Measurements from ENCODE around the gene FBXO28.

Gene FBXO28

DNA sequence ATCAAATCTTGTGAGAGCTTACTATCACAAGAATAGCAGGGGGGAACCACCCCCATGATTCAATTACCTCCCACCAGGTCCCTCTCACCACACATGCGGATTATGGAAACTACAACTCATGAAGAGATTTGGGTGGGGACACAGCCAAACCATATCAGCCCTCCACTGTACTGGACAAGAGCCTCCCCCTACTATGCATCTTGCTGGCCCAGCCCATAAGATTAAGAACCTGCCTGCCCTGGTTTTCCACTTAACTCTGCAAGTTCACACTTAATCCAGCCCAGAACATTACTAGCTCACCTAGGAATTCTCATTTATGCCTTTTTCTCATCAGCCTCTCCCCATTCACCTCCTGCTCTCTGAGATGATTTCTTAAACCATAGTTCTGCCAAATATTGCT lies 18.0 kb upstream of the FBXO28 start:
- DNase-seq (ENCODE audit: low read depth) = no peak

DNA sequence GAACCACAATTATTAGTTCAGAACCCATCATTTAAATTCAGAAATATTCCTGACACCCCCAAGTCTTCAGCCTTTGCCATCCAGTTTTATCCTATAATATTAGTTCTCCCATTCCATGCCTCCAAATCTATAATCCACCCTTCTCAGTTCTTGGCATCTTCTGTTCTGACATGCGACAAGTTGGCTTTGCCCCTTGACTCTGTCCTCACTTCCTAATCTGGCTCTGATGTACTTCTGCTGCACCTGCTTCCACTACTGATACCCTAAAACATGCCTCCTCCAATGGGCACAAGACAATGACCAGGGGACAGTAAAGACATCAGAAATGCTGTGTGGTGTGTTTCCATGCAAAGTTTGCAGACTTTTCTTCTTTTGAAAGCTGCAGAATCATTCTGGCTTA lies 17.1 kb upstream of the FBXO28 start:
- no peak for DNase-seq (ENCODE audit: low read depth)

DNA sequence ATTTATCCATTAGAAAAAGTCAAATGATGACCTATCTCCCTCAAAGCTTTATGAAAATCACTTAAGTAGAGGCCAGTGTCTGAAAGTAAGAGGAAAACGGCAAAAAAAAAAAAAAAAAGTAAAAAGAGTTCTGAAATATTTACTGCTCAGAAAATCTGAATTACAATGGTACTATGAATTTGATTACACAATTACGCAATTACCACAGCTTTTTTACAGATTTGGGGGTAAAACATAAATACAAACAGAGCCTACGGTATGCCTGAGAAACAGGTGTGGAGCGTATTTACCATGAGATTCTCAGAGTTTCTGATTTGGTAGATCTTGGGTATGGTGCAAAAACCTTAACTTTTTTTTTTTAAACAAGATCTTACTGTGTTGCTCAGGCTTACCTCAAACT lies 15.9 kb upstream of the FBXO28 start:
- no peak for DNase-seq (ENCODE audit: low read depth)

DNA sequence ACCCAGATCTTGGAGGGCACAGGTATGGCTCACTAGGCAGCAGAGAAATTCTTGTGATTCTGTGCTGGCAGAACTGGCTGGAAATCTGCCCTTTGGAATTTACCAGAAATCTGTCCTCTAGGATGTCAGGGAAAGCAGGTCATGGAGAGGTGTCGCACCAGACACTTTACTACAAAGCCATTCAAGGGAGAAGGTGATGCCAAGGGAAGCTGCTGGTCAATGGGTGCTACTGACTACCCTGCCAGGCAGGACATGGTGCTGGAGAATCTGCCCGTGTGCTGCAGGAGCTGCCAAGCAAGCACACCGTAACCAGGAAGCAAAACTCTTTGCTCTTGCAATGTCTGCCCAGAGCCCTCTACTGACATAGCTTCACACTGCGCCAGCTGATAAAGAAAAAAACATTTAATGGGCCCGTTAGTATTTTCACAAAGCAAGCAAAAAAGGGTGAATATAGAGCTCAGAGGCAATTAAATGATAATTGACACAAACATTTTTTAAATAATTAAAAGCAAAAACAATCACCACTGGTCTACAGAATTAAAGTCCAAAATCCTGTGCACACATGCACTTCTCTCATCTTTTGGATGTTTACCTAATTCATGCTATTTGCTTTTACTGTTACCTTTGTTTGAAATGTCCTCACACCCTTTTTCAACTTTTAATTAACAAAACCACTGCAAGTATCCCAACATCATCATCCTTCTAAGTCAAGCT lies 7.2 kb upstream of the FBXO28 start:
- no peak for DNase-seq (ENCODE audit: low read depth)

DNA sequence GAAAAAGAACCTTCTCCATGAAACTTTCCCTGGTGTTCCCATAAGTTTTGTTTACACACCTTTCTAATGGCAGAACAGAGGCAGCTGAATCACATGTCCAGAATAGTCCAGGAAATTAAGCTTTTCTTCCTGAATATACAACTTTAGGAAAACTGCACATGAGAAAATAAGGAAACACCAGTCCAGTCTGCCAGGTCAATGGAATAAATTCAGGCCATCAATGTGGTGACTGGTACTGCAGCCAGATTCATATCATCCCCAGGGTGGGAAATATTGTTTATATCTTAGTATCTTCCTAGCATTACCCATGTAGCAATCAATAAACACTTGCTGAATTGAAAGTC lies 6.7 kb upstream of the FBXO28 start:
- no peak for DNase-seq (ENCODE audit: low read depth)

DNA sequence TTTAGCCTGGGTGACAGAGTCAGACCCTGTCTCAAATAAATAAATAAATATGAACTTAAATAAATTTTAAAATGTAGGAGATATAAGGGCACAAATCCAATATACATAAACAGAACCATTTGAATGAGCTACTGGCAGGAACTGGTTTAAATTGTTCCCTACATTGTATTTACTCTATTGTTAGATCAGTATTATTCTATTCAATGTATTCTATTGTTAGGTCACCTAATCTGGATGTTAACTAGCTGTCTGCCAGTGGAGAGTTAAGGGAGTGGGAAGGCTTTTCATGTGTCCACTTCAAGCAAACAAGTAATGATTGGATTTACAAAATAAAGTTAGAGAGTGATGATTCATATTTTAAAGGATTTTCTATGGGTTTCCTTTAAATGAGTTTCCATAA lies 4.9 kb upstream of the FBXO28 start:
- DNase-seq (ENCODE audit: low read depth) = no peak

DNA sequence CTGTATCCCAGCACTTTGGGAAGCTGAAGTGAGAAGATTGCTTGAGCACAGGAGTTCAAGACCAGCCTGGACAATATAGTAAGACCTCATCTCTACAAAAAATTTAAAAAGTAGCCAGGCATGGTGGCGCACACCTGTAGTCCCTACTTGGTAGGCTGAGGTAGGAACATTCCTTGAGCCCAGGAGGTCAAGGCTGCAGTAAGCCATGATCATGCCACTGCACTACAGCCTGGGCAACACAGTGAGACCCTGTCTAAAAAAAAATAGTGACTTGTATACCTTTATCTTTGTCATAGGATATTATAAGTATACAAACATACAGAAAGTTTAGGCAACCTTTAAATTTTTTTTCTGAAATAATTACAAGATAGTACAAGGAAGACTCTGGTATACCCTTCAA lies 3.9 kb upstream of the FBXO28 start:
- DNase-seq (ENCODE audit: low read depth) = no peak

DNA sequence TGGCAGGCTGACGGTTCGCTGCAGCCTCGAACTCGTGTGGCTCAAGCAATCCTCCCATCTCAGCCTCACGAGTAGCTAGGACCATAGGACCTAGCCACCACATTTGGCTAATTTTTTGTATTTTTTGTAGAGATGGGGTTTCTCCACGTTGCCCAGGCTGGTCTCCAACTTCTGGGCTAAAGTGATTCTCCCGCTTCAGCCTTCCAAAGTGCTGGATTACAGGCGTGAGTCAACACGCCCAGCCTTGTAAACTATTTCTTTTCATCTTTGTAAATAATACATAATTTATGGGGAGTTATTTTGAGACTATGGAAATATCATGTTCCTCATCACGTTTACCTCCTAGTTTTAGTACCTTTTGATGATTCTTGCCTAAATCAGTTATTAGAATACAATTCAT lies 906 bp upstream of the FBXO28 start:
- no peak for DNase-seq (ENCODE audit: low read depth)

DNA sequence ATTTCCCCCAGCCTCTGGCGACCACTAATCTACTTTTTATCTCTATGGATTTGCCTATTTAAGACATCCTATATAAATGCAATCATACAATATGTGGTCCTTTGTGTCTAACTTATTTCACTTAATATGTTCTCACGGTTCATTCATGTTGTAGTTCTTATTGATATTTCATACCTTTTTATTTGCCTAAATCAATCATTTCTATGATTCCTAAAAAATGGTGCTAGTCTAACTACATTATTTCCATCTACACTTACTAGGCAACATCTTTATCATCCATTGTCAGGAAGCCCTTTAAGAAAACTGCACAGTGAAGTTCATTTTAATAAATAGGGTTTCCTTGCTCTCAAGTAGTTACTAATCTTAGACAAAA lies 380 bp upstream of the FBXO28 start:
- DNase-seq (ENCODE audit: low read depth) = no peak

DNA sequence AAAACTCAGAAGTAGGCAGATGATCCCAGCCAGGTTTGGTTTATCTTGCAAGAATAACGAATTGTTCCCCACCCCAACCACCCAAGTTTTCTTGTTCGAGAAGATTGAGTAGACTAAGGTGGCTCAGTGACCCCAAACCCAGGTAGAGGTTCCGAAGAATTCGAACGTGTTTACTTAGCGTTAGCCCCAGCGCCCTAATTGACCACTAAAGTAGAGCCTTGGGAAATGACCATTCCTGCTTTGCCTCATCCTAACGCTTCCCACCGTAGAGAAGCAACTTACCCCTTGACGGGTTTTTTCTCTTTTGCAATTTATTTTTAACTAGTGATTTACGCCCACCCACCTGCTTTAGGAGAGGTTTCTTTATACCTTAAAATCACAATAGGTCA lies 870 bp downstream of the FBXO28 start:
- DNase-seq (ENCODE audit: low read depth) = no peak

DNA sequence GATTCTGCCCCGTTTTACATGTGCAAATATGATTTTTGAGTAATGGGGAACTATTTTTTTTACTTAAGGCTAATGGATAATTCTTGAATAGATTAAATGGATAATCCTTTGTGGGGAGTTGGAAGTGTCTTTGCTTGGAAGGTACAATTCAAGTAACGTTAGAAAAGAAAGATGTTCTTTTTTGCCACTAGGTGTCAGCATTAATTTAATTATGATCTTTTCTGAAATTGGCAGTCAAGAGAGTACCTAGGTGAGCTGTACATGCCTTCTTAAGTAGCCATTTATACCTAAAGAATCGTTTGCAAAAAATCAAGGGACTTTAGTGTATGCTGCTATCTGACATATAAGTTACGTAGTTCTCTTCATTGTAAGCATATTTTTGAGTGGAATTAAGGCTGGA lies 2.2 kb downstream of the FBXO28 start:
- no peak for DNase-seq (ENCODE audit: low read depth)

DNA sequence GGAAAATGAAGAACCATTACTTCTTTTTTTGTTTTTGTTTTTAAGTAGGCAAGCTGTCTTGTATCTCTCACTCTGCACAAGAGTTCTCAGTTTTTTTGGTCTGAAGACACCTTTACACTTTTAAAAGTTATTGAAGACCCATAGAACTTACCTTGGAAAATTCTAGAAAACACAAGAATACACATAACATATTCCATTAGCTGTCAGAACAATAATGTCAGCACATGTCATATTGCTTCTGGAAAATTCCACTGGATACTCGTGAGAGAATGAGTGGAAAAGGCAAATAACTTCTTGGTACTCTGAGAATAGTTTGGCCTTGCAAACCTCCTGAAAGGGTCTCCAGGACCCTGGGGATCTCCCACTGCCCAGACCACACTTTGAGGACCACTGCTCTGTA lies 4.8 kb downstream of the FBXO28 start:
- no peak for DNase-seq (ENCODE audit: low read depth)

DNA sequence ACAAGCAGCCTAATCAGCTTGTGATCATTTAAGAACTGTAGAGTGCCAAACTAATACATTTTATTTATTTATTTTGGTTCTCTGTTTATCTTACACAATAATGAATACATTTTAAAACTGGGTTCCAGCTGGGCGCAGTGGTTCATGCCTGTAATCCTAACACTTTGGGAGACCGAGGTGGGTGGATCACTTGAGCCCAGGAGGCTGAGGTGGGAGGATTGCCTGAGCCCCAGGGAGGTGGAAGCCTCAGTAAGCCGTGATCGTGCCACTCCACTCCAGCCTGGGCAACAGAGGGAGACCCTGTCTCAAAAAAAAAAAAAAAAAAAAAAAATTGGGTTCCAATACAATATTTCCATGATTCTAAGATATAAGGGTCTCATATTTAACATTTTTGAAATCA lies 9.2 kb downstream of the FBXO28 start:
- DNase-seq (ENCODE audit: low read depth) = no peak

DNA sequence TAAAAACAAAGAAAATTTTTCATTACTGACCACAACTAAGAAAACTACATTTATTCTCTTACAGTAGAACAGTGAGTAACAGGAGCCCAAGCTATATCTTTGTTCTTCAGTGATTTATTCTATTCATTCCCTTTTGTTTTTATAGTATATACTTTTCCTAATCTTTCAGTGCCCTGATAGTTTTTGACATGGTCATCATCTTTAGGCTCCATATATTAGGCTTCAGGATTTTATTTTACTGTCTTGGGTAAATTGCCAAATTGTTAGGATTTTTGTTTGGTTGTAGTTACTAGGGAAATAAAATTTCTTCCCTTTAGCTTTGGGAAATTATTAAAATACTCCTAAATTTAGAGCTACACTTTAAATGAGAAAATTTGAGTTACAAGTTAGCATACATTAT lies 10.3 kb downstream of the FBXO28 start:
- DNase-seq (ENCODE audit: low read depth) = no peak

DNA sequence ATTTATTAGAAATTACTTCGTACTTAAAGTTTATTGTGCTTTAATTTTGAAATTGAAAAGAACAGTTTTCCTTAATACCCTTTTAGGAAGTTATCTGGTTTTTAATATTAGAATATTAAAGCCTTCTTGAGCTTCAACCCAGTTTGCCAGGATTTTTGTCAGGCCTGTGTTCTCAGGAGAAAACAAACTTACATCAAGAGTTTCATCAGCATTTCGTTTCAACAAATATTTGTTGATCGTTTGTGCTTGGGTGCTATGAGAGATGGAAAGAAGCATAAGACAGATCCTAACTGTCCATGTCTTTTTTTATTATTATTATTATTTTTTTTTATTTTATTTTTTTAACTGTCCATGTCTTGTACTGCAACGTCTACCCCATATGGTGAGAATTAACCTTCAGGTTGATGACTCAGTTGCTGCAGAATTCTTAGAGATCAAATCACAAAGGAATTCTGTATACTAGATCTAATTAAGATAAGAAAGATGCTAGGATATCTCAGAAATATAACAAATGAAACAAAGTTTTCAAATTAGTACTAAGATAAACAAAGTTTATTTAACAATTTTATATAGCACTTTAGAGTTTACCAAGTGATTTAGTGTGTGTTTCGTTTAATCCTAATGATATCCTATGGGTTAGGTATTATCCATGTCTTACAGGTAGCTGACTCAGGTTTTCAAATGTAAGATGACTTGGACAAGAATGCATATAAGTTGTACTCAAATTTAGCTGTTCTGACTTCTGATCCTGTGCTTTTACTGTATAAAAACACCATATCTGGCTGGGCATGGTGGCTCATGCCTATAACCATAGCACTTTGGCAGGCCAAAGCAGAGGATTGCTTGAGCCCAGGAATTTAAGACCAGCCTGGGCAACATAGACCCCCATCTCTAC lies 14.3 kb downstream of the FBXO28 start:
- no peak for DNase-seq (ENCODE audit: low read depth)

DNA sequence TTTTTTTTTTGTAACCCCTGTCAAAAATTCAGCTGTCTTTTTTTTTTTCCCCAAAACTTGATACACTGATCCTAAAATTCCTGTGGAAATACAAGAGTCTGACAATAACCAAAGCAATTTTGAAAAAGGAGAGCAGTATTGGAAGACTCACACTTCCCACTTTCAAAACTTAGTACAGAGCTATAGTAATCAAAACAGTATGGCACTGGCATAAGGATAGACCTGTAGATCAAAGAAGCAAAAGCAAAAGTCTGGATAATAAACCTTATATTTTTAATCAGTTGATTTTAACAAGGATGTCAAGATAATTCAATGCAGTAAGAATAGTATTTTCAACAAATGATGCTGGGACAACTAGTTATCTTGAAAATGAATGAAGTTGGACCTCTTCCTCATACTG lies 17.3 kb downstream of the FBXO28 start:
- no peak for DNase-seq (ENCODE audit: low read depth)

DNA sequence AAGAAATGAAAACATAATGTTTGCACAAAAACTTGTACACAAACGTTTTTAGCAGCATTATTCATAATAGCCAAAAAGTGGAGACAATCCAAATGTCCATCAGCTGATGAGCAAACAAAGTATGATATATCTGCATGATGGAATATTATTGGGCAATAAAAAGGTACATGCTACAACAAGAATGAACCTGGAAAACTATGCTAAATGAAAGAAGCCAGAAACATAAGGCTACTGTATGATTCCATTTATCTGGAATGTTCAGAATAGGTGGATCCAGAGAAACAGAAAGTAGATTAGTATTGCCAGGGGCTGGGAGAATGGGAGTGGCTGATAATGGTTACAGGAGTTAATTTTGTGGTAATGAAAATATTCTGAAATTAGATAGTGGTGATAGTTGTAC lies 19.0 kb downstream of the FBXO28 start:
- DNase-seq (ENCODE audit: low read depth) = no peak

DNA sequence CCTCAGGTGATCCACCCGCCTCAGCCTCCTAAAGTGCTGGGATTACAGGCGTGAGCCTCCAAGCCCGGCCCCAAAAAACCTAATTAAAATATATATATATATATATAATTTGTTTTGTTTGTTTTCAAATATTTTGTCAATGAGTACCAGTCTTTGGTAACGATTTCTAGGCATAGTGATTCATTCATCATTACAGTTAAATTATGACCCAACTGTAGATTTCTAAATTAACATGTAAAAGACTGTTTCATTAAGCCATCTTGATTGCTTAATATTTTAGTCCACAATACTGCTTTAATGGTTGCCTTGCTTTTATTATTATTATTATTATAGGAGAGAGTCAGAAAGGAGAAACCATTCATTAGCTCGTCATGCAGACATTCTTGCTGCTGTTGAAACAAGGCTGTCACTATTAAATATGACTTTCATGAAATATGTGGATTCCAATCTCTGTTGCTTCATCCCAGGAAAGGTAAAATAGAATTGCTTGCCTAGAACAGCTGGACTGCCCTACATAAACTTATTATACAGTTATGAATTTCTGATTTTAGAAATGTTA lies 19.9 kb downstream of the FBXO28 start:
- no peak for DNase-seq (ENCODE audit: low read depth)

DNA sequence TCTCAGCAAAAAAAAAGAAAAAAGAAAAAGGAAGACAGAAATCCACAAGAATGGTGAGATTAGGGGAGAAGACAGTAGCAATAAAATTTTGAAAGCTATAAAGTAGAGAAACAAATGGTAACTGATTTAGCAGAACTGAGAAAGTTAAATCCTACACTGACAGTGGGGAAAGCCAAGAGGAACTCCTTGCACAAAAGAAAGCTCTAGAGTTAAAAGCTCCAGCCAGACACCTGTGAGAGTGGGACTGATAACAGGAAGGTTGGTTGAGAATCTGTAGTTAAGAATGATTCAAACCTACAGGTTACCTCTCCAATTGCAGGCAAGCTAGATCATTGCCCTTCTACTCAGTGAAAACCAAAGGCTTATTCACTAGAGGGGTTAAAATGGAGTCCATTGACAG lies 23.6 kb downstream of the FBXO28 start:
- DNase-seq (ENCODE audit: low read depth) = no peak

DNA sequence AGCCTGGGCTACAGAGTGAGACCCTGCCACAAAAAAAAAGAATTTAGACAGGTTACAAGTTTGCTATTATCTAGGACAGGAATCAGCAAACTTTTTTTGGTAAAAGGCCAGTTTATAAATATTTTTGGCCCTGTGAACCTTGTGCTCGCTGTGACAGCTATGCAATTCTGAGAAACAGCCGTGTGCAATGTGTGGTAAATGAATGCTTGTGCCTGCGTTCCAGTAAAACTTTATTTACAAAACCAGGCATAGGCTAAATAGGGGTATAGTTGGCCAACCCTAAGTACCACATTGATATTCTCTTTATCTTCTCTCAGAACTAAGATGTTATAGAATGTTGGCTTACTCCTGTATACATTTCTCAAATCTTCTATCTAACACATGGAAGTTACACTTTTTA lies 24.3 kb downstream of the FBXO28 start:
- no peak for DNase-seq (ENCODE audit: low read depth)

DNA sequence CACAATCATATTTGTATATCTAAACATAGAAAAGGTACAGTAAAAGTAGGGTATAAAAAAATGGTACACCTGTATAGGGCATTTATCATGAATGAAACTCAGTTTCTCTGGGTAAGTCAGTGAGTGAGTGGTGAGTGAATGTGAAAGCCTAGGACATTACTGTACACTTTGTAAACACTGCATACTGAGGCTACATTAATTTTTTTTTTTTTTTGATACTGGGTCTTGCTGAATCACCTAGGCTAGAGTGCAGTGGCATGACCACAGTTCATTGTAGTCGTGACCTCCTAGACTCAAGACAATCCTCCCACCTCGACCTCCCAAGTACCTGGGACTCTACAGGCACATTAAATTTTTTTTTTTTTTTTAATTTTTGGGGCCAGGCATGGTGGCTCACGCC lies 27.8 kb downstream of the FBXO28 start:
- DNase-seq (ENCODE audit: low read depth) = no peak

DNA sequence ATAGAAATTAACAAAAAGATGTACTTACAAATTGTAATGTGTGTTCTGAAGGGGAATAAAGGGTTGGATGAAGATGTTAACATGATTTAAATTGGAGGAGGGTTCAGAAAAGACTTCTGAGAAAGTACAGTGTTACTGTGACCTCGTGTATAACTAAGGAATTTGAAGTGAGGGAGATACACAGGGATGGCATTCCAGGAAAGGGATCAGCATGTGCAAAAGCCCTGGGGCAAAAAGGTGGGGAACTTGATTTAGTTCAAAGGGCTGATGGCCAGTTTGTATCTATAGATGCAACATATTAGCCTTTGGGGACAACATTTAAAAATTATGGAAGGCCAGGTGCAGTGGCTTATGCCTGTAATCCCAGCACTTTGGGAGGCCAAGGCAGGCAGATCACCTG lies 35.8 kb downstream of the FBXO28 start:
- DNase-seq (ENCODE audit: low read depth) = no peak

DNA sequence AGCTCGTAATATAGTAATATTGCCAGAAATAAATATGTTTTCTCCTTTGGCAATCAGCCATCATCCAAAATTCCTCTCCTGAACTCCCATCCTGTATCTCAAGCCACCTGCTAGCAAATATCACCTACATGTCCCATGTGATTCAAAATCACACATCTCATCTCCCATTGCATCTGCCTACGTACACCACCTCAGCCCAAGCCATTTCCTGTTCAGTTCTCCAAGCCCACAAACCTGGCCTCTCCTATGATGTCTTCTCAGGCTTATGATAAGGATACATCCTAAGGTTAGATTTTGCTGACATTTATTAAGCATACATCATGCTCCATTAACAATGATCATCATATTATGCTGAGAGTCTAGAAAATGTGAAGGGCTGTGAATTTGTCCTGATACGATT lies 37.2 kb downstream of the FBXO28 start:
- no peak for DNase-seq (ENCODE audit: low read depth)

DNA sequence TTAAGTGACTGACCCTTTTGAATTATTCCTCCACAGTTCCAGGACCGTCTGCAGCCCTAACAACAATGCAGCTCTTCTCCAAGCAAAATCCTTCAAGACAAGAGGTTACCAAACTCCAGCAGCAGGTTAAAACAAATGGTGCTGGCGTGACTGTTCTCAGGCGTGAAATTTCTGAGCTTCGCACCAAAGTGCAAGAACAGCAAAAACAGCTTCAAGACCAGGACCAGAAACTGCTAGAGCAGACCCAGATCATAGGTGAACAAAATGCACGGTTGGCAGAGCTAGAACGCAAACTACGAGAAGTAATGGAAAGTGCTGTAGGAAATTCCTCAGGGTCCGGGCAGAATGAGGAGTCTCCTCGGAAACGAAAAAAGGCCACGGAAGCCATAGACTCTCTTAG lies 43.4 kb downstream of the FBXO28 start:
- no peak for DNase-seq (ENCODE audit: low read depth)
